ENCODE data around the gene IRAK4.
A peak's percentile ranks its signal among the peaks of the same experiment; 100 is the strongest.

Gene IRAK4

GRCh38 chr12:43764528-43764927 is 5.8 kb downstream of the IRAK4 start:
- no peak for TF ChIP-seq CTCF (conservative IDR thresholded peaks at IDR 0.05)
- H3K27ac ChIP-seq, result no peak overlapping the region

- no peak overlapping the region for H3K27ac ChIP-seq
- no peak for TF ChIP-seq CTCF (conservative IDR thresholded peaks at IDR 0.05)
Measured at GRCh38 chr12:43766291-43766690, 7.5 kb downstream of the IRAK4 start.

- peak; percentile 80 for TF ChIP-seq CTCF (conservative IDR thresholded peaks at IDR 0.05)
Measured at GRCh38 chr12:43776498-43776897, 17.7 kb downstream of the IRAK4 start.

GRCh38 chr12:43786899-43787693 is 28.3 kb downstream of the IRAK4 start:
- H3K27ac ChIP-seq, result no peak overlapping the region
- no peak for TF ChIP-seq CTCF (conservative IDR thresholded peaks at IDR 0.05)

More at GRCh38 chr12:43776498-43776897, 17.7 kb downstream of the IRAK4 start:
- no peak overlapping the region for H3K27ac ChIP-seq

GRCh38 chr12:43789941-43790340 is 31.2 kb downstream of the IRAK4 start:
- no peak for TF ChIP-seq CTCF (conservative IDR thresholded peaks at IDR 0.05)
- no peak overlapping the region for H3K27ac ChIP-seq

- peak overlapping the region; percentile 63 for H3K27ac ChIP-seq
- TF ChIP-seq CTCF (conservative IDR thresholded peaks at IDR 0.05), result no peak
Measured at GRCh38 chr12:43795716-43796280, 37.0 kb downstream of the IRAK4 start.

GRCh38 chr12:43797561-43798217 is 38.9 kb downstream of the IRAK4 start:
- peak overlapping the region; percentile 63 for H3K27ac ChIP-seq
- no peak for TF ChIP-seq CTCF (conservative IDR thresholded peaks at IDR 0.05)

All from VCaP (cell line).